GM12872 (cell line): ENCODE measurements around the gene LPAR2.

Experiments
- CTCF ChIP-seq: IDR thresholded peaks from 3 replicates; pipeline ENCODE4 v1.5.1; 2011; ENCODE audit warnings: low read depth, mild to moderate bottlenecking, low read length, moderate library complexity; ENCODE audit not compliant: insufficient read depth

The LPAR2 gene

GRCh38 chr19:19633711-19634515 is 5.9 kb upstream of the LPAR2 start:
- TF ChIP-seq CTCF, result no peak

DNA sequence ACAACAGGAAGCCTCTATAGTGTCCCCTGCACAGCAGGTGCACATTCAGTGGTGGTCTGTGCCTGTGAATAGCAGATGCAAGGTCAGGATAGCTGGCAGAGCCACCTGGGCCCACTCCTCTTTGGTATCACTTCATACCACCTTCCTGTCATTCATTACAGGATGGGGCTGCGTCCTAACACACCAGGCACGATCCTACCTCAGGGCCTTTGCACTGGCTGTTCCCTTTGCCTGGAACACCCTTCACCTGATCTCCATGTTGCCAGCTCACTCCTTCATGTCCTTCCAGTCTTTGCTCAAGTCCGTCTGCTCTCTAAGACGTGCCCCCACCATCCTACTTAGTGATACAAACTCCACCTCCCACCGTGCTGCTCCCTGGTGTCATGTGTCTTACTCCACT is 4.6 kb upstream of the LPAR2 start:
- TF ChIP-seq CTCF, result no peak

DNA sequence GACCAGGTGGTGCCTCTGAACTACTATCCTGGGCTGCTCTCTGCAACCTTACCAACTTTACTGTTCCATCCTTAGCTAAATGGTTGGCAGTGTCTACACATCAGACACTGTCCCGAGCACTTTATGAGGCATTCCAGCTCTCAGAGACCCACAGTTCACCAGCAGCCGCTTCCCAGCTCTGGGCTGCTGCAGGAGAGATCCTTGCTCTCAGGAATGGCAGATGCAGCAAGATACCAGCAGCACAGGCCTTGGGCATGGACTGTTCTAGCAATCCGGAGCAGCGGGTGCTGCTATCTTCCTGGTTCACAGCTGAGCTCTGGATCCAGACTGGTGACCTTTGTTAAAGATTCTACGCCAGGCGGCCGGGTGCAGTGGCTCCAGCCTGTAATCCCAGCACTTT is 3.3 kb upstream of the LPAR2 start:
- TF ChIP-seq CTCF, result no peak

DNA sequence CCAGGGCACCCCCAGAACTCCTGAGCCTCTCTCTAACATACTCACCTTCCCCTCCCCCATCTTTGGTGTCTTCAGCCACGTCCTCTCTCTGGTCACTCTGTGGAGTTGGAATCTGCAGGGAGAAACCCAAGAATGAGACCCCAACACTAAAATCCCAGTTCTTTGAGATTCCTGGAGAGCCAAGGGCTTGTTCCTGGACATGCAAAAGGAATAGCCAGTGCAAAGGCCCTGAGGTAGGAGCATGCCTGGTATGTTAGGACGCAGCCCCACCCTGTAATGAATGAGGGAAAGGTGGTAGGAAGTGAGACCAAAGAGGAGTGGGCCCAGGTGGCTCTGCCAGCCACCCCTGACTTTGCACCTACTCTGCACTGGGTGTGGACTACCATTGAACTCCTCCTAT is 2.4 kb upstream of the LPAR2 start:
- no peak for TF ChIP-seq CTCF

- no peak for TF ChIP-seq CTCF
Measured at GRCh38 chr19:19630062-19630414, 2.0 kb upstream of the LPAR2 start.

- TF ChIP-seq CTCF, result no peak
Measured at GRCh38 chr19:19628501-19629134, 598 bp upstream of the LPAR2 start.

- TF ChIP-seq CTCF, result no peak
Measured at GRCh38 chr19:19626516-19627472, 1.2 kb downstream of the LPAR2 start.
